KMS-11 (cell line): ENCODE data around the gene PDS5B.
"Not testable (repeated sequence)": the region's sequence is repeated elsewhere in the genome, so short reads cannot be mapped to it uniquely, and the experiment has no call there.

Source experiments
- H2AFZ ChIP-seq: fragments of 200-600 bp; sonication (generic); 2 replicates; pipeline ENCODE4 v1.6.1; 2016; ENCODE audit warnings: antibody characterized with exemption, mixed run types, low read depth
- H3K27ac ChIP-seq: fragments of 200-600 bp; sonication (generic); 2 replicates; pipeline ENCODE4 v1.6.1; 2016; ENCODE audit warnings: mild to moderate bottlenecking, mixed run types
- H3K27me3 ChIP-seq: fragments of 200-600 bp; sonication (generic); 2 replicates; pipeline ENCODE4 v1.6.1; 2017; ENCODE audit warnings: mild to moderate bottlenecking, low read depth, mixed run types, moderate library complexity; ENCODE audit not compliant: insufficient read depth
- H3K36me3 ChIP-seq: fragments of 200-600 bp; sonication (generic); 2 replicates; pipeline ENCODE4 v1.6.1; 2017; ENCODE audit warnings: mild to moderate bottlenecking, mixed run types; ENCODE audit not compliant: insufficient read depth
- H3K4me1 ChIP-seq: fragments of 200-600 bp; sonication (generic); 2 replicates; pipeline ENCODE4 v1.6.1; 2016; ENCODE audit warnings: mild to moderate bottlenecking, low read depth, mixed run types; ENCODE audit not compliant: poor library complexity, severe bottlenecking
- H3K4me2 ChIP-seq: fragments of 200-600 bp; sonication (generic); 2 replicates; pipeline ENCODE4 v1.7.0; 2016; ENCODE audit warnings: mild to moderate bottlenecking, mixed run types
- H3K4me3 ChIP-seq: fragments of 200-600 bp; sonication (generic); IDR thresholded peaks from 2 replicates; pipeline ENCODE4 v1.6.1; 2017; ENCODE audit warnings: low read depth, low read length, mixed read lengths; ENCODE audit not compliant: insufficient read depth
- H3K79me2 ChIP-seq: fragments of 200-600 bp; sonication (generic); 2 replicates; pipeline ENCODE4 v1.6.1; 2016; ENCODE audit warnings: low read depth, mixed run types; ENCODE audit not compliant: insufficient read depth
- H3K9ac ChIP-seq: fragments of 200-600 bp; sonication (generic); 2 replicates; pipeline ENCODE4 v1.6.1; 2016; ENCODE audit warnings: mild to moderate bottlenecking, mixed run types
- H4K20me1 ChIP-seq: fragments of 200-600 bp; sonication (generic); 2 replicates; pipeline ENCODE4 v1.6.1; 2016; ENCODE audit warnings: mild to moderate bottlenecking, mixed run types; ENCODE audit not compliant: insufficient read depth
- TF ChIP-seq, protein P1 (sequence below): fragments of 200-600 bp; sonication (generic); conservative IDR thresholded peaks from 2 replicates; pipeline ENCODE4 v1.6.1; 2017; ENCODE audit warnings: low read depth, mild to moderate bottlenecking, antibody characterized with exemption, low read length, moderate library complexity, mixed read lengths

The PDS5B gene

GRCh38 chr13:32824061-32824460, 237.8 kb downstream of the PDS5B start:
- Histone ChIP-seq H3K4me1 (no peaks in the 10 kb centered on the region), H3K27me3 (no peaks in the 10 kb centered on the region), H3K9ac (no peak overlapping the region), H3K4me2 (no peak overlapping the region), H4K20me1 (no peaks in the 10 kb centered on the region), H3K79me2 (no peaks in the 10 kb centered on the region), H2AFZ (no peak overlapping the region), H3K4me3 (no peak overlapping the region), H3K27ac (no peak overlapping the region), H3K36me3 (no peaks in the 10 kb centered on the region)
- TF ChIP-seq, protein P1, sequence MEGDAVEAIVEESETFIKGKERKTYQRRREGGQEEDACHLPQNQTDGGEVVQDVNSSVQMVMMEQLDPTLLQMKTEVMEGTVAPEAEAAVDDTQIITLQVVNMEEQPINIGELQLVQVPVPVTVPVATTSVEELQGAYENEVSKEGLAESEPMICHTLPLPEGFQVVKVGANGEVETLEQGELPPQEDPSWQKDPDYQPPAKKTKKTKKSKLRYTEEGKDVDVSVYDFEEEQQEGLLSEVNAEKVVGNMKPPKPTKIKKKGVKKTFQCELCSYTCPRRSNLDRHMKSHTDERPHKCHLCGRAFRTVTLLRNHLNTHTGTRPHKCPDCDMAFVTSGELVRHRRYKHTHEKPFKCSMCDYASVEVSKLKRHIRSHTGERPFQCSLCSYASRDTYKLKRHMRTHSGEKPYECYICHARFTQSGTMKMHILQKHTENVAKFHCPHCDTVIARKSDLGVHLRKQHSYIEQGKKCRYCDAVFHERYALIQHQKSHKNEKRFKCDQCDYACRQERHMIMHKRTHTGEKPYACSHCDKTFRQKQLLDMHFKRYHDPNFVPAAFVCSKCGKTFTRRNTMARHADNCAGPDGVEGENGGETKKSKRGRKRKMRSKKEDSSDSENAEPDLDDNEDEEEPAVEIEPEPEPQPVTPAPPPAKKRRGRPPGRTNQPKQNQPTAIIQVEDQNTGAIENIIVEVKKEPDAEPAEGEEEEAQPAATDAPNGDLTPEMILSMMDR, result no peak

DNA sequence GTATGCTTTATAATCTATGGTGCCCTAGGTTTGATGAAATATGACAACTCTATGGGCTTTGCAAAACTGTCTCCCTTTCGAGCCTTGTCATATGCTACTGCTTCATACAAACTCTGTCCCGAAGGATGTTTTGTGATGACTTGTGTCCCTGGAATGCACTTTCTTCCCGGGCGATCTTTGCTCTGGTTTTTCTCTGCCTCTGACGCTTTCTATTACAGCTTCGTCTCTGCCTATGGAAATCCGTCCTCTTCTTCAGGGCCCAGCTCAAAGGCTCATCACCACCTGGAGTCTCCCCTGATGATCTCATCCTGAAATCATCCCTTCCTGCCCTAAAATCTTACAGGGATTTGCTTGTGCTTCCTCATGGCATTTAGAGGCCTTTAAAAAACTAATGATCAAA, 238.4 kb downstream of the PDS5B start:
- H3K9ac ChIP-seq, result no peak overlapping the region
- no peak overlapping the region for H3K4me3 ChIP-seq
- no peak overlapping the region for H2AFZ ChIP-seq
- H4K20me1 ChIP-seq, result no peaks in the 10 kb centered on the region
- H3K79me2 ChIP-seq, result no peaks in the 10 kb centered on the region
- no peaks in the 10 kb centered on the region for H3K4me1 ChIP-seq
- no peak overlapping the region for H3K4me2 ChIP-seq
- H3K27ac ChIP-seq, result no peak overlapping the region
- no peaks in the 10 kb centered on the region for H3K36me3 ChIP-seq
- no peaks in the 10 kb centered on the region for H3K27me3 ChIP-seq
- TF ChIP-seq, protein P1, result no peak

- no peaks in the 10 kb centered on the region for H3K27me3 ChIP-seq
- no peak overlapping the region for H3K27ac ChIP-seq
- H3K9ac ChIP-seq, result no peak overlapping the region
- H2AFZ ChIP-seq, result no peak overlapping the region
- H3K4me2 ChIP-seq, result no peak overlapping the region
- H4K20me1 ChIP-seq, result no peaks in the 10 kb centered on the region
- H3K4me1 ChIP-seq, result no peaks in the 10 kb centered on the region
- H3K79me2 ChIP-seq, result no peaks in the 10 kb centered on the region
- H3K4me3 ChIP-seq, result no peak overlapping the region
- TF ChIP-seq, protein P1, result no peak
- H3K36me3 ChIP-seq, result no peaks in the 10 kb centered on the region
Measured at GRCh38 chr13:32825481-32825880, 239.2 kb downstream of the PDS5B start.

DNA sequence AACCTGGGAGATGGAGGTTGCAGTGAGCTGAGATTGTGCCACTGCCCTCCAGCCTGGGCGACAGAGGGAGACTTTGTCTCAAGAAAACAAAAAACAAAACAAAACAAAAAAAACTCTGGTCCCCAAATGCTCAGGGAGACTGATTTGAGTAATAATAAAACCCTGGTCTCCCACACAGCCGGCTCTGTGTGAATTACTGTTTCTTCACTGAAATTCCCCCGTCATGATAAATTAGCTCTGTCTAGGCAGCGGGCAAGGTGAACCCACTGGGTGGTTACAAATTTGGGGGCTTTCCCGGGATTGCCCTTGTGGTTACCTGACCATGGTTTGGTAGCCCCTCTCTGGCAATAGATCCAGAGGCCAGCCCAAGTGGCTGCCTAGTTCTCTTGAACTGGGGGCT, 240.1 kb downstream of the PDS5B start:
- not testable (repeated sequence) for H3K4me3 ChIP-seq, H3K36me3 ChIP-seq, H3K79me2 ChIP-seq, H3K27ac ChIP-seq, H3K27me3 ChIP-seq, H3K4me1 ChIP-seq, H4K20me1 ChIP-seq, H3K9ac ChIP-seq, H3K4me2 ChIP-seq, H2AFZ ChIP-seq
